Loucy (cell line): Measurements from ENCODE around the gene SLC22A17.

Experiments
- H2AFZ ChIP-seq: fragments of 200-600 bp; sonication (generic); 2 replicates; pipeline ENCODE4 v1.6.0; 2016; ENCODE audit warnings: antibody characterized with exemption, mild to moderate bottlenecking, low read length, moderate library complexity
- H3F3A ChIP-seq: fragments of 200-600 bp; 2 replicates; pipeline ENCODE4 v1.6.0; 2016; ENCODE audit warnings: antibody characterized with exemption, low read depth, mild to moderate bottlenecking
- H3K27me3 ChIP-seq: fragments of 200-600 bp; sonication (generic); 2 replicates; pipeline ENCODE4 v1.6.1; 2014; ENCODE audit warnings: low read length, mild to moderate bottlenecking; ENCODE audit not compliant: insufficient read depth, poor library complexity, severe bottlenecking
- H3K36me3 ChIP-seq: fragments of 200-600 bp; sonication (generic); 2 replicates; pipeline ENCODE4 v1.6.1; 2016; ENCODE audit warnings: low read length; ENCODE audit not compliant: insufficient read depth
- H3K4me1 ChIP-seq: fragments of 200-600 bp; sonication (generic); 2 replicates; pipeline ENCODE4 v1.5.1; 2014; ENCODE audit warnings: low read length, mild to moderate bottlenecking; ENCODE audit not compliant: insufficient read depth, poor library complexity, severe bottlenecking
- H3K4me2 ChIP-seq: fragments of 200-600 bp; sonication (generic); 2 replicates; pipeline ENCODE4 v1.6.0; 2014; ENCODE audit warnings: antibody characterized with exemption, low read length, low read depth, mild to moderate bottlenecking; ENCODE audit not compliant: poor library complexity, severe bottlenecking
- H3K4me3 ChIP-seq: fragments of 200-600 bp; sonication (generic); 2 replicates; pipeline ENCODE4 v1.5.1; 2014; ENCODE audit warnings: low read length, mild to moderate bottlenecking, mixed read lengths; ENCODE audit not compliant: poor library complexity, severe bottlenecking
- H3K79me2 ChIP-seq: fragments of 200-600 bp; sonication (generic); 2 replicates; pipeline ENCODE4 v1.6.1; 2014; ENCODE audit warnings: low read length; ENCODE audit not compliant: insufficient read depth
- H3K9ac ChIP-seq: fragments of 200-600 bp; sonication (generic); 2 replicates; pipeline ENCODE4 v1.6.0; 2014; ENCODE audit warnings: mild to moderate bottlenecking, low read depth, low read length, moderate library complexity; ENCODE audit not compliant: poor library complexity, severe bottlenecking
- H3K9me2 ChIP-seq: fragments of 200-600 bp; sonication (generic); replicated peaks from 2 replicates; pipeline ENCODE4 v1.6.1; 2016; ENCODE audit warnings: low read depth, low read length, mixed read lengths
- H3K9me3 ChIP-seq: fragments of 200-600 bp; sonication (generic); 2 replicates; pipeline ENCODE4 v1.6.1; 2014; ENCODE audit warnings: mild to moderate bottlenecking, antibody characterized with exemption, low read length, low read depth; ENCODE audit not compliant: insufficient read depth
- H4K20me1 ChIP-seq: fragments of 200-600 bp; sonication (generic); 2 replicates; pipeline ENCODE4 v1.6.0; 2014; ENCODE audit warnings: antibody characterized with exemption, low read length, mild to moderate bottlenecking; ENCODE audit not compliant: insufficient read depth, poor library complexity, severe bottlenecking
- CTCF ChIP-seq: fragments of 200-600 bp; sonication (generic); conservative IDR thresholded peaks from 2 replicates; pipeline ENCODE4 v1.5.1; 2014; ENCODE audit warnings: mild to moderate bottlenecking, antibody characterized with exemption, low read length
- EZH2phosphoT487 ChIP-seq: fragments of 200-600 bp; IDR thresholded peaks from 2 replicates; pipeline ENCODE4 v1.6.1; 2018; ENCODE audit warnings: antibody characterized with exemption, mild to moderate bottlenecking, moderate library complexity, borderline replicate concordance

Gene SLC22A17

DNA sequence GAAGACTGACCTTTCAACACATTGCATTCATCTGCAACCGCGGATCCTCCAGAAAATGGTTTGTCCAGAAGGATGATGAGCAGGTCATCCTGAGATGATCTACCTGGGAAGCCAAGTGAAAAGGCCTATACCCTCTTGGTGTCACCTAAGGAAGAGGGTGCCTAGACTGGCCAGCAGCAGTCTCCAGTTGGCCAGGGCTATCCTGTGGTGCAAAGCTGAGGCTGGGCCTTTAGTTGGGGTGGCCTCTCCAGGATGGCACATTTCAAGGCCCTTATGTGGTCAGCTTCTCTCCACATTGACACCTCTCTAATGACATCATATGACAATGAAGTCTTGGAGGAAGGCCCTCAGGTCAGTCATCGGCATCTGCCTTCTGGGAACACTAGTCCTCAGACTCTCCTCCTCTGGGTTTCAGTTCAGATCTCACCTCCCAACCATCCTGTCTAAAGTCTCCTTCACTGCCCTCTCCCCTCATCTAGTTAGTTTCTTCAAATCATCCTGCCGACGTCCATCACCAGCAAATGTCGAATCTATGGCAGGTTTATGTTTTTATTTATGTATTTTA lies 3.3 kb upstream of the SLC22A17 start:
- H3K4me2 ChIP-seq: no peak overlapping the region
- no peak for TF ChIP-seq EZH2phosphoT487
- TF ChIP-seq CTCF: no peak
- peaks cover 17% of the 10 kb centered on the region for H3K27me3 ChIP-seq

DNA sequence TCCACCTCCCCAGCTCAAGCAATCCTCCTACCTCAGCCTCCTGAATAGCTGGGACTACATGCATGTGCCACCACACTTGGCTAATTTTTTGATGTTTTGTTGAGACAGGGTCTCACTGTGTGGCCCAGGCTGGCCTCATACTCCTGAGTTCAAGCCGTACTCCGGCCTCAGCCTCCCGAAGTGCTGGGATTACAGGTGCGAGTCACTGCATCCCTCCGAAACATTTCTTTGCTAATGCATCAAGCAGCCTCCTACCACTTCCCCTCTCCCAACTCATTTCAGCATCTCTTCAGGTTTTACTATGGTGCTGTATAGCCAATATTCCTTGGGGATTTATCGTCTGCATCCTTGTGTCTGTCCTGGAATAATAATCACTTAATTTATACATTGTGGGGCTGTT lies 2.3 kb upstream of the SLC22A17 start:
- H2AFZ ChIP-seq: no peak overlapping the region
- H3K36me3 ChIP-seq: no peaks in the 10 kb centered on the region
- H3K4me2 ChIP-seq: no peak overlapping the region
- no peak overlapping the region for H3K4me3 ChIP-seq
- H3K4me1 ChIP-seq: no peaks in the 10 kb centered on the region
- H3K79me2 ChIP-seq: no peaks in the 10 kb centered on the region
- H3K9ac ChIP-seq: no peak overlapping the region
- no peaks in the 10 kb centered on the region for H3K9me3 ChIP-seq
- TF ChIP-seq EZH2phosphoT487 (no peak), CTCF (no peak)
- H3K9me2 ChIP-seq: no peaks in the 10 kb centered on the region
- H3K27me3 ChIP-seq: peaks cover 17% of the 10 kb centered on the region
- H4K20me1 ChIP-seq: no peaks in the 10 kb centered on the region
- H3F3A ChIP-seq: no peaks in the 10 kb centered on the region

More for the DNA sequence above, 3.3 kb upstream of the SLC22A17 start:
- no peak overlapping the region for H3K9ac ChIP-seq
- H3K4me1 ChIP-seq: no peaks in the 10 kb centered on the region
- no peaks in the 10 kb centered on the region for H3K36me3 ChIP-seq
- H3F3A ChIP-seq: no peaks in the 10 kb centered on the region
- no peaks in the 10 kb centered on the region for H4K20me1 ChIP-seq
- H2AFZ ChIP-seq: no peak overlapping the region
- H3K9me3 ChIP-seq: no peaks in the 10 kb centered on the region
- no peak overlapping the region for H3K4me3 ChIP-seq
- H3K9me2 ChIP-seq: no peaks in the 10 kb centered on the region
- no peaks in the 10 kb centered on the region for H3K79me2 ChIP-seq

GRCh38 chr14:23353433-23353780 lies 720 bp upstream of the SLC22A17 start:
- H3K9ac ChIP-seq: no peak overlapping the region
- no peak overlapping the region for H3K4me3 ChIP-seq
- H3F3A ChIP-seq: no peaks in the 10 kb centered on the region
- no peaks in the 10 kb centered on the region for H3K9me3 ChIP-seq
- no peaks in the 10 kb centered on the region for H3K36me3 ChIP-seq
- H2AFZ ChIP-seq: no peak overlapping the region
- TF ChIP-seq CTCF: no peak
- no peak for TF ChIP-seq EZH2phosphoT487
- peaks cover 17% of the 10 kb centered on the region for H3K27me3 ChIP-seq
- H3K79me2 ChIP-seq: no peaks in the 10 kb centered on the region
- peak overlapping the region; percentile 71 for H3K4me2 ChIP-seq
- H4K20me1 ChIP-seq: no peaks in the 10 kb centered on the region
- H3K9me2 ChIP-seq: no peaks in the 10 kb centered on the region
- H3K4me1 ChIP-seq: no peaks in the 10 kb centered on the region
